GOT3 (cell line): Measurements from ENCODE around the gene P2RY12.

Source experiments
- DNase-seq: peaks from one replicate; lab custom pipeline; 2025; ENCODE audit warnings: mixed read lengths; lab: John Stamatoyannopoulos, UW

P2RY12 gene

GRCh38 chr3:151307131-151307530 lies 77.4 kb downstream of the P2RY12 start:
- DNase-seq, result no peak

GRCh38 chr3:151306168-151306810 lies 78.3 kb downstream of the P2RY12 start:
- no peak for DNase-seq

- DNase-seq, result no peak
Measured at GRCh38 chr3:151305775-151306151, 78.8 kb downstream of the P2RY12 start.

- peak; percentile 82 for DNase-seq
Measured at GRCh38 chr3:151305060-151305774, 79.3 kb downstream of the P2RY12 start.

GRCh38 chr3:151303751-151304150 lies 80.8 kb downstream of the P2RY12 start:
- no peak for DNase-seq

GRCh38 chr3:151301787-151302186 lies 82.8 kb downstream of the P2RY12 start:
- no peak for DNase-seq

- DNase-seq, result no peak
Measured at GRCh38 chr3:151300539-151300938, 84.0 kb downstream of the P2RY12 start.

GRCh38 chr3:151299006-151299405 lies 85.5 kb downstream of the P2RY12 start:
- no peak for DNase-seq

- no peak for DNase-seq
Measured at GRCh38 chr3:151297429-151297828, 87.1 kb downstream of the P2RY12 start.

- no peak for DNase-seq
Measured at GRCh38 chr3:151296226-151296625, 88.3 kb downstream of the P2RY12 start.

- DNase-seq, result no peak
Measured at GRCh38 chr3:151293127-151293526, 91.4 kb downstream of the P2RY12 start.

- no peak for DNase-seq
Measured at GRCh38 chr3:151290673-151291072, 93.9 kb downstream of the P2RY12 start.

- DNase-seq, result no peak
Measured at GRCh38 chr3:151289445-151289844, 95.1 kb downstream of the P2RY12 start.
